Activated B cell treated with CpG ODN at 0.5 μM for 24 hours (primary cell): ENCODE results near the gene RPL28. TPM values are rescaled to one million over a fixed set of nuclear protein-coding genes. Genes with fewer than 3 reads are reported as not detected.

ENCODE experiments used
- ATAC-seq: fragments of 200-7000 bp; cut with Tn5 transposase; one replicate; pipeline ENCODE4 v1.10.0; 2021; ENCODE audit warnings: low read depth, mild to moderate bottlenecking, moderate library complexity
- CTCF ChIA-PET: fragments of 350-600 bp; sonication (Branson Sonifier 250); formaldehyde crosslinking; loops from one replicate; lab custom pipeline; 2021; ENCODE audit warnings: antibody characterized with exemption; lab: Charles Lee
- POLR2A ChIA-PET: fragments of 350-600 bp; sonication (Branson Sonifier 250); formaldehyde crosslinking; loops from one replicate; lab custom pipeline; 2021; ENCODE audit warnings: antibody characterized with exemption; lab: Charles Lee
- DNase-seq: peaks from one replicate; pipeline ENCODE4 v3.0.0; 2022
- H3K27ac Mint-ChIP-seq: one replicate; pipeline ENCODE4 v1.8.0; 2020; ENCODE audit warnings: mixed read lengths
- H3K27me3 Mint-ChIP-seq: one replicate; pipeline ENCODE4 v1.8.0; 2021; ENCODE audit warnings: mixed read lengths
- H3K36me3 Mint-ChIP-seq: one replicate; pipeline ENCODE4 v1.8.0; 2021; ENCODE audit warnings: low read depth, mixed read lengths
- H3K4me1 Mint-ChIP-seq: one replicate; pipeline ENCODE4 v1.8.0; 2021; ENCODE audit warnings: mixed read lengths
- H3K4me3 Mint-ChIP-seq: one replicate; pipeline ENCODE4 v1.8.0; 2020; ENCODE audit warnings: mild to moderate bottlenecking, mixed read lengths
- H3K9me3 Mint-ChIP-seq: one replicate; pipeline ENCODE4 v1.8.0; 2020; ENCODE audit warnings: mixed read lengths
- intact Hi-C: fragments of 100-400 bp; cut with micrococcal nuclease; formaldehyde crosslinking; loops from one replicate; pipeline ENCODE4 v1.15.1; 2024
- total RNA-seq: library from RNA; stranded (reverse); gene quantifications from 2 replicates; pipeline ENCODE4 v1.2.3, GENCODE V29; 2022
- TF ChIP-seq, protein P1 (sequence below): fragments of 200-600 bp; IDR thresholded peaks from one replicate; pipeline ENCODE4 v1.8.0; 2022; ENCODE audit warnings: antibody characterized with exemption, mild to moderate bottlenecking

Gene RPL28
- total RNA-seq, 1 donor from 2014 or later: 3,790 TPM

DNA sequence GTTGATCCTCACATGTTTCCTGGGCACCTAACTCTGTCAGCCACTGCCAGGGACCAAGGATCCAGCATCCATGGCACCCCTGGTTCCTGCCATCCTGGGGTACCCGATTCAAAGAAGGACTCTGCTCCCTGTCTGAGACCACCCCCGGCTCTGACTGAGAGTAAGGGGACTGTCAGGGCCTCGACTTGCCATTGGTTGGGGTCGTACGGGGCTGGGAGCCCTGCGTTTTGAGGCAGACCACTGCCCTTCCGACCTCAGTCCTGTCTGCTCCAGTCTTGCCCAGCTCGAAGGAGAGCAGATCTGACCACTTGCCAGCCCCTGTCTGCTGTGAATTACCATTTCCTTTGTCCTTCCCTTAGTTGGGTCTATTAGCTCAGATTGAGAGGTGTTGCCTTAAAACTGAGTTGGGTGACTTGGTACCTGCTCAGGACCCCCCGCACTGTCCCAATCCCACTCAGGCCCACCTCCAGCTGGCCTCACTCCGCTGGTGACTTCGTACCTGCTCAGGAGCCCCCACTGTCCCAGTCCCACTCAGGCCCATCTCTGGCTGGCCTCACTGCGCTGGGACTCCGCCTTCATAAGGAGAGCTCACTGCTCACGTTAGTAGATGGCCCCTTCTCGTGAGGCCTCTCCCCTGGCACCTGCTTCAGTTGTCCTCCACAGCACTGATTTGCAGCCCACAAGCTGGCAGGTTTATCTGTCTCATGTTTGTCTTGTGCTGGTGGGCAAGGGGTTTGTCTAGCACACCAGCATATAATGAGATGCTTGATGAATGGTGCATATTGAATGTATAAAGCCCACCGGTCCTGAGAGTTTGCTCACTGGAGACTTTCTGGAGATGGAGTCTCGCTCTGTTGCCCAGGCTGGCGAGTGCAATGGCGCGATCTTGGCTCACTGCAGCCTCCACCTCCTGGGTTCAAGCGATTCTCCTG lies 3.9 kb downstream of the RPL28 start:
- POLR2A ChIA-PET: interaction anchor here (0.6 to 11.3 kb wide), 3 partner anchors 13 to 146 kb away, joined by 3 to 215 read pairs (median 4); partner anchors contain the start of gene UBE2S
- Mint-ChIP-seq H3K36me3 (peaks cover 73% of the 10 kb centered on the region), H3K27ac (peak overlapping the region; percentile 63), H3K27me3 (no peaks in the 10 kb centered on the region), H3K4me3 (peak overlapping the region; percentile 2), H3K9me3 (no peaks in the 10 kb centered on the region), H3K4me1 (peaks cover 56% of the 10 kb centered on the region)
- ATAC-seq (no peak), DNase-seq (no peak)
- TF ChIP-seq, protein P1, sequence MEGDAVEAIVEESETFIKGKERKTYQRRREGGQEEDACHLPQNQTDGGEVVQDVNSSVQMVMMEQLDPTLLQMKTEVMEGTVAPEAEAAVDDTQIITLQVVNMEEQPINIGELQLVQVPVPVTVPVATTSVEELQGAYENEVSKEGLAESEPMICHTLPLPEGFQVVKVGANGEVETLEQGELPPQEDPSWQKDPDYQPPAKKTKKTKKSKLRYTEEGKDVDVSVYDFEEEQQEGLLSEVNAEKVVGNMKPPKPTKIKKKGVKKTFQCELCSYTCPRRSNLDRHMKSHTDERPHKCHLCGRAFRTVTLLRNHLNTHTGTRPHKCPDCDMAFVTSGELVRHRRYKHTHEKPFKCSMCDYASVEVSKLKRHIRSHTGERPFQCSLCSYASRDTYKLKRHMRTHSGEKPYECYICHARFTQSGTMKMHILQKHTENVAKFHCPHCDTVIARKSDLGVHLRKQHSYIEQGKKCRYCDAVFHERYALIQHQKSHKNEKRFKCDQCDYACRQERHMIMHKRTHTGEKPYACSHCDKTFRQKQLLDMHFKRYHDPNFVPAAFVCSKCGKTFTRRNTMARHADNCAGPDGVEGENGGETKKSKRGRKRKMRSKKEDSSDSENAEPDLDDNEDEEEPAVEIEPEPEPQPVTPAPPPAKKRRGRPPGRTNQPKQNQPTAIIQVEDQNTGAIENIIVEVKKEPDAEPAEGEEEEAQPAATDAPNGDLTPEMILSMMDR: no peak
- CTCF ChIA-PET: interaction anchor here (0.6 kb wide), 1 partner anchor 36 kb away, joined by 3 read pairs; no protein-coding TSS in a partner anchor
- intact Hi-C loops: no loop called here

DNA sequence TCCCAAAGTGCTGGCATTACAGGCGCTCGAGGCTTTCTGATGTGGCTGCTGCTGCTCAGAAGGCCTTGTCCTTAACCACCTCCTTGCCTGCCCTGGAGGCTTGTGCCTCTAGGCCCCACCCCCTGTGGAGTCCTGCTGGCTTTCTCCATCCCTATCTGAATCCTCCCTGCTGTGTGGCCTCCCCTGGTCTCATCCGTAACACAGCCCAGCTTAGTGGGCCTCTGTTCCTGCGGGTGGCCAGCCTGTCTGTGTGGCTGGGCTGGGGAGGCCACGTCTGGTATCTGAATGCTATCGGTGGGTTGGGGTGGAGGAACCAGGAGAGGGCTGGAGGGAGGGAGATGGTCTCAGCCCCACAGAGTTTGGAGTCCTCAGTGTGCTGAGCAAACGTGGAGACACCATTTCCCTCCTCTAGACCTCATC lies 4.7 kb downstream of the RPL28 start:
- no peaks in the 10 kb centered on the region for H3K27me3 Mint-ChIP-seq
- H3K4me1 Mint-ChIP-seq: peaks cover 48% of the 10 kb centered on the region
- ATAC-seq (no peak), DNase-seq (no peak)
- intact Hi-C loops: no loop called here
- H3K4me3 Mint-ChIP-seq: no peak overlapping the region
- peaks cover 73% of the 10 kb centered on the region for H3K36me3 Mint-ChIP-seq
- ChIA-PET CTCF (no interaction called here), POLR2A (interaction anchor here (0.6 to 11.3 kb wide), 2 partner anchors 12 to 55 kb away, joined by 3 to 215 read pairs; partner anchors contain the start of gene UBE2S)
- TF ChIP-seq, protein P1: no peak
- H3K9me3 Mint-ChIP-seq: no peaks in the 10 kb centered on the region
- peak overlapping the region; percentile 32 for H3K27ac Mint-ChIP-seq

- intact Hi-C loops: no loop called here
- CTCF ChIA-PET: no interaction called here
- no peak for ATAC-seq
- peaks cover 43% of the 10 kb centered on the region for H3K4me1 Mint-ChIP-seq
- POLR2A ChIA-PET: interaction anchor here (0.6 to 11.3 kb wide), 2 partner anchors 11 to 56 kb away, joined by 3 to 215 read pairs; partner anchors contain the start of gene UBE2S
- H3K27me3 Mint-ChIP-seq: no peaks in the 10 kb centered on the region
- TF ChIP-seq, protein P1: no peak
- H3K4me3 Mint-ChIP-seq: no peak overlapping the region
- peaks cover 66% of the 10 kb centered on the region for H3K36me3 Mint-ChIP-seq
- H3K27ac Mint-ChIP-seq: no peak overlapping the region
- H3K9me3 Mint-ChIP-seq: no peaks in the 10 kb centered on the region
- no peak for DNase-seq
These were observed 5.5 kb downstream of the RPL28 start for GRCh38 chr19:55391191-55391670.

DNA sequence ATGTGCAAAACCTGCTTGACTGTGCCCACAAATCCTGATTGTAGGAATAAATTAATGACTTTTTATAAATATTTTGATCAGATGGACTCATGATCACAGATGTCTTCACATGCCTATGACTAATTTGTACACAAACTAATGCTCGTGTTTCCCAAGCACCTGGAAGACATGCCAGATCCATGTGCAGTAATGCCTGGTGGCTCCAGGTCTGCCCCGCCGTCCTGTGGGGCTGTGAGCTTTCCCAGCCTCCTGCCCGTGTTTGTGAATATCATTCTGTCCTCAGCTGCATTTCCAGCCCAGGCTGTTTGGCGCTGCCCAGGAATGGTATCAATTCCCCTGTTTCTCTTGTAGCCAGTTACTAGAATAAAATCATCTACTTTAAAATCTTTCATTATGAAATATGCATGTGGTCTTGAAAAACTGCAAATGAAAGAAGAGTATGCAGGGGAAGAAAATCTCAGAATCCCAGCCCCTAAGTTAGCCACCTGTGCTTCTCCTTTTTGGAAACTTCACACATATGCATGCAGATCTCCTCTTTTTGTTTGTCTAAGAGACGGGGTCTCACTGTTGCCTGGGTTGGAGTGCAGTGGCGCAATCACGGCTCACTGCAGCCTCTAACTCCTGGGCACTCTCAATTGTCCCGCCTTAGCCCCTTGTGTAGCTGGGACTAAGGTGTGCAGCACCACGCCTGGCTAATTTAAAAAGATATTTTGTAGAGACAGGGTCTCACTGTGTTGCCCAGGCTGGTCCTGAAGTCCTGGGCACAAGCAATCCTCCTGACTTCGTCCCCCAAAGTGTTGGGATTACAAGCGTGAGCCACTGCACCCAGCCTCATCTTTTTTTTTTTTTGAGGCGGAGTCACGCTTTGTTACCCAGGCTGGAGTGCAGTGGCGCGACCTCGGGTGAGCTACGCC lies 6.2 kb downstream of the RPL28 start:
- H3K4me1 Mint-ChIP-seq: peaks cover 36% of the 10 kb centered on the region
- TF ChIP-seq, protein P1: no peak
- no peak for ATAC-seq
- no peaks in the 10 kb centered on the region for H3K27me3 Mint-ChIP-seq
- intact Hi-C loops: no loop called here
- no peaks in the 10 kb centered on the region for H3K9me3 Mint-ChIP-seq
- no peak overlapping the region for H3K27ac Mint-ChIP-seq
- DNase-seq: no peak
- POLR2A ChIA-PET: interaction anchor here (11.3 kb wide), 1 partner anchor 11 kb away, joined by 215 read pairs; the partner anchor contains the start of gene UBE2S
- CTCF ChIA-PET: no interaction called here
- no peak overlapping the region for H3K4me3 Mint-ChIP-seq
- peaks cover 59% of the 10 kb centered on the region for H3K36me3 Mint-ChIP-seq
